ENCODE results near the gene UQCRC2. TPM values are rescaled to one million over a fixed set of nuclear protein-coding genes. Genes with fewer than 3 reads are reported as not detected.
"Not testable (repeated sequence)": the region's sequence is repeated elsewhere in the genome, so short reads cannot be mapped to it uniquely, and the experiment has no call there.

The UQCRC2 gene
- polyA plus RNA-seq, 5 donors, result 222 to 296 (median 272) TPM

DNA sequence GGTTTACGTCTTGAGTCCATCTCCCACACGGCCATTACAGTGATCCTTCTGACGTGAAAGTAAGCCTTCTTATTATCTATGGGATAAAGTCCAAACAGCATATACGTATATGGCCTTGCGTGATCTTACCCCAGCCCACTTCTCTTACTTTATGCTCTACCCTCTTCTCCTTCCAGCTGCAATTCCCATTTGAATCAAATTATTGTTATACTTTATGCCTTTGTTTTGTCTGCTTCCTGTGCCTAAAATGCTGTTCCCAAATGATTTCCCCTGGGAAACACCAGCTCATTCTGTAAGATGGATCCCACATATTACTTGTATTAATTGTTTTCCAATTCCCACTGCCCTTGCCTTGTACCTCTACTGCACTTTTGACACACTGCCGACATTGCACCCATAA, 11.2 kb downstream of the UQCRC2 start:
- DNase-seq, result no peak

DNA sequence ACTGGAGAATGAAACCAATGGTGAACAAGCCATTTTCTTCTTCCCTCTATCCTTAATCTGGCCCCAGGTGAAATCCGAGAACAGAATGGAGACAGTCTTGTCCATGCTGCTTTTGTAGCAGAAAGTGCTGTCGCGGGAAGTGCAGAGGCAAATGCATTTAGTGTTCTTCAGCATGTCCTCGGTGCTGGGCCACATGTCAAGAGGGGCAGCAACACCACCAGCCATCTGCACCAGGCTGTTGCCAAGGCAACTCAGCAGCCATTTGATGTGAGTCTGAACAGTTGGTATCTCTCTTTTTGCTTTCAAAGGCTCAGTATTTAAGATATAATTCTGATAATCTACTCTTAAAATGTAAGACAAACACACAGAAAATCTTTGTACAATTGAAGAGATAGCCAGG, 18.7 kb downstream of the UQCRC2 start:
- DNase-seq, result no peak

DNA sequence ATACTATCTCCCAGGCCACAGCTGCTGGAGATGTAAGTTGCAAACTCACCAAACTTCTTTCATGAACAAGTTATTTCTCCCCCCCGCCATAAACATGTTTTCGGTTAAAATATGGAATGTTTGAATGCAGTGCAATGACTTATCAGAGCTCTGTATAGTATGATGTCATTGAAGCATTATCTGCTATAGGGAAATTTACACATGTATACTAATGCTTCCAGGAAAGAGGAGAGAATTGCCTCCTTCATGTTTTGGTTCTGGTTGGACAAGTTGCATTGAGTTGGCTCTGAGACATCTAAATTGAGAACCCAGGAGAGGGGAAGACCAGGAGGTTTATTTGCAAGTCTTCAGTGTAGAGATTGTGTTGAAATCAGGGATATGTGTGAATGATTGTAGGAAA, 20.8 kb downstream of the UQCRC2 start:
- no peak for DNase-seq

DNA sequence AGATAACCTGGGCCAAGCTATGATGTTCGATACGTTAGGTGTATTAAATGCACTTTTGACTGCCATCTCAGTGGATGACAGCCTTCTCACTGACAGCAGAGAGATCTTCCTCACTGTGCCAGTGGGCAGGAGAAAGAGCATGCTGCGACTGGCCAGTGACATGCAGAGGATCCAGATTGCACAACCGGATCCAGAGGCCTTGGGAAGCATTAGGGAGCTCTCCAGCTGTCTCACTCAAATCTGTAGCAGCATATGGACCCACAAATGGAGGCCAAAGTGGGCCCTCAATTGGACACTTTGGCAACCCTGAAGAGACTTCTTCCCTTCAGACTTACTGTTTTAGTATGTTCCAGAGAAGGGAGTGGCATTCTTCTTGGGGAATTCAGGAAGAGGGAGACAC, 26.9 kb downstream of the UQCRC2 start:
- DNase-seq, result no peak

DNA sequence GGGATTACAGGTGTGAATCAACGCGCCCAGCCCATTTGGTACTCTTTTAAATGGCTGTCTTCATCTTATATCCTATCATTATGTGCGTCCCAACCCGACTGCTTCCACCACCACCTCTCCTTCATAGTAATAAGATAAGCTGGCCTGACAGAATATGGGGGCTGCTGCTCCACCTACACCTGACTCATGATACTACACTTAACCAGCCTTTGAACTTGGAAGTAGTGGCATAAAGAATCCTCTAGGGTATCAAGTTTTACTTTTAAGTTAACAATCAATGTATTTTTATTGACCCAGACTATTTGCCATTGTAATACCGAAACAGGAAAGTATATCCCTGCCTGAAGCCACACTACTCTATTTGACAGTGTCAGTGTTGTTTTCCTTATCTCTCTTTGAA, 28.9 kb downstream of the UQCRC2 start:
- DNase-seq, result no peak

DNA sequence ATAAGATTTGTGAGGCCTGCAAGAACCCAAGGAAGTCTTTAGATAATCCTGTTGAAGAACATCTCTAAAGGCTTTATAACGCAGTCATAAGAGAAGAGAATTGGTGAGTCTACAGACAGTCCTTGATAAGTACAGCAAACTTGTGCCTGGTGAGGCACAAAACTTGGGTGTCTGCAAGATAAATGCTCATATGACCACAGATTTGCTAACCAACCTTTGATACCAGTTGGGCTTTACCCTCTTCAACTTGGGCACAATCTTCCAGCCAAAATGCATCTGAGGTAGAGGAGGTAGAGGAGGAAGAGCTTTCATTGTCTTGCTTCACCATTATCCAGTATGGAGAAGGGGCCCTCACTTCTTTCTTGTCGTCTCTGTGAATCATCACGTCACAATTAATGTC, 30.9 kb downstream of the UQCRC2 start:
- DNase-seq, result no peak

DNA sequence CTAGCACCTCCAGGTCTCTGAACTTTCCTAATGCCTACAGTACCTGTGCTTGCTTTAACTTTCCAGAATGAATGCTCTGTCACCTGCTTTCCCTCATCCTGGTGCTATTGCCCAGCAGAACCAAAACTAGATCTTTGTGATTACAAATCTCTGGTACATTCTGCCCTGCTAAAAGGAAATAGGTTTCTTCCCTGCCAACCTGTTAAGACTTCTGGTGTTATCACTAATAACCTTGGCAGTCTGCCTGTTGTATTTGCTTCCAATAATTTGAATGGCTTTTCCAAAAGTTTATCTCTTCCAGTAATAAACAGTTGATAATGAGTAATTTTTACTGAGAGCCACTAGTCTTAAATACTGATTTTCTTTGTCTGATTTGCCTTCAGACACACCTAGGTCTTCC, 32.4 kb downstream of the UQCRC2 start:
- DNase-seq, result no peak

DNA sequence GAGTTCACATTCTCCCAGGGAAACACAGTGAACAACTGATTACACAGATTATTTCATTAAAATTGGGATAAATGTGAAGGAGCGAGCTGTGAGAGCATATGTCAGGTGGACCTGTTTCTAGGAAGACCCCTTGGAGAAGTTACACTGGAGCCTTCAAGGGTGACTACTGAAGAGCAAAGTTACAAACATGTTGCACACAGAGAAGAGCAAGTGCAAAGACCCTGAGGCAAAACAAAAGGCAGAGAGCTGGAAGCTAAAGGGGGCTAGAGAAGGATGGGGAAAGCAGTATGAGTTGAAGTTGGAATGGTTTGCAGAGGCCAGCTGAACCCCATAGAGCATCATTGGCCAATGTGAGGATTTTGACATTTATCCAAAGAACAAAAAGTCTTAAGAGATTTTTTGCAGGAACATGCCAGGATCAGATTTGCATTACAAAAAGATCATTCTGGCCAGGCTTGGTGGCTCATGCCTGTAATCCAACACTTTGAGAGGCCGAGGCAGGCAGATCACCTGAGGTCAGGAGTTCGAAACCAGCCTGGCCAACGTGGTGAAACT, 33.6 kb downstream of the UQCRC2 start:
- DNase-seq, result no peak

DNA sequence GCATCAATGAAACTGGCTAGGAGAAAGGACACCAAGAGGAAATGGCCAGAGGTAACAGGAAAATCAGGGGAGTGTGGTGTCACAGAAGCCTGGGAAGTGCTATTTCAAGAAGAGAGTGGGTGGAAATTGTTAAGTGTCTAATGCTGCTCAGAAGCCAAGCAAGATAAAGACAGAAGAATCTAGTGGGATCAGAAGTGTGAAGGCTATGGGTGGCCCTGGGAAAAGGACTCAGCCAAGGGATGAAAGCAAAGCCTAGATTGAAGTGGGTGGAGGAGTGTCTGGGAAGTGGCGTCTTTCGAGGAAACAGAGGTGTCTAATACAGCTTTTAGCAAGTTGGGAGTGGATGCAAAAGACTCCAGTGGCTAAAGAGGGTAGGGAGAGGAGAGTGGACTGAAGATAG, 34.3 kb downstream of the UQCRC2 start:
- no peak for DNase-seq

DNA sequence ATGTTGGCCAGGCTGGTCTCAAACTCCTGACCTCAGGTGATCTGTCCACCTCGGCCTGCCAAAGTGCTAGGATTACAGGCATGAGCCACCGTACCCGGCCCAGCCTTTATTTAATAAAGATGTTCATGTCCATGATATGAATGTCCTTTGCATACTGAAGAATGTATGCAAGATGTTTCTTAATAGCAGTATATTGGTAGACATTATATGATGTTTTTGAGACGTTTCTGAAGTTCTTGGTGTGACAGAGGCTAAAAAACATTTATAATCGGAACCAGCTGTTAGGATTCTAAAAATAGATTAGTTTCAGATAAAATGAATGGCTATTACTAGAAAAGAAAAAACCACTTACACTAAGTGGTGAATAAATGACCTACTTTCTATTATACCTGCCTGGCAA, 36.0 kb downstream of the UQCRC2 start:
- DNase-seq, result no peak

DNA sequence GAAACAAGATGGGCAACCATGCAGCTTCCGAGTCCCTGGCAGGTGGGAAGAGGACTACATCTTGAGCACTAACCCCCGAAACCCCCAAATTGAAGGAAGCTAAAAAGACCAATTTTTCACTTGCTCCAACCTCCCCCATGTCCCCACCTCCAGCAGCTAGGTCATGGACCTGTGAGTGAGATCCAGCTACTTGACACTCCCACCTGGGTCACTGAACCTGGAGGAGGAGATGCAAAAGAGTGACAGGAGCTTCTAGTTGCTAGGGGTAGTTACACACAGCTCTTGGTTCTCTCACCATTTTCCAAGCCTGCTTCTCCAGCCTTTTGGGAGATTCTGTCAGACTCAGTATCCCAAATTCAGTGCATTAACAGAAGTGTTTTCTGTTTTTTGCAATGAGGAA, 36.6 kb downstream of the UQCRC2 start:
- DNase-seq, result no peak

DNA sequence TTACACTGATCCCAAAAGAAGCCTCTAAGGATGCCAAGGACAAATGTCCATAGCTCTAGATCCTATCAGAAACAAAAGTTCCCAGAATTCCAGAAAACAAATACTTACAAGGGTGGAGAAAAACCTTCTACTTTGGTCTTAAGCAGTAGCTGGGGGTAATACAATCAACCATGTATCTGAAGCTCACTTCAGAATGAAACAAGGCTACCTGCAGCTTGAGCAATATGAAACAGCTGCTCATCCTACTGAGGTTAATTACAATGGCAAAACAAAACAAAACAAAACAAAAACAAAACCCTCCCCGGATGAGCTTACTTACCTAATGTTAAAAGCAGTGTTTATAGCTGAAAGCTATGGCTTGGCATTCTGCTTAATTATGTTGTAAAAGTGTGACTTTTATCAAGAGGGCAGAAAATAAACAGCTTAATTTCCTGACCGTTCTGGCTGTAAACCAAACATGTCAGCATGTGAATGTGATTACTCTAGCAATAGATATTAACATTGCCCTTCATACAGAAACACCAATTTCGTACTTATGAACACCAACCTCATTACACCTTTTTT, 37.3 kb downstream of the UQCRC2 start:
- DNase-seq, result no peak

DNA sequence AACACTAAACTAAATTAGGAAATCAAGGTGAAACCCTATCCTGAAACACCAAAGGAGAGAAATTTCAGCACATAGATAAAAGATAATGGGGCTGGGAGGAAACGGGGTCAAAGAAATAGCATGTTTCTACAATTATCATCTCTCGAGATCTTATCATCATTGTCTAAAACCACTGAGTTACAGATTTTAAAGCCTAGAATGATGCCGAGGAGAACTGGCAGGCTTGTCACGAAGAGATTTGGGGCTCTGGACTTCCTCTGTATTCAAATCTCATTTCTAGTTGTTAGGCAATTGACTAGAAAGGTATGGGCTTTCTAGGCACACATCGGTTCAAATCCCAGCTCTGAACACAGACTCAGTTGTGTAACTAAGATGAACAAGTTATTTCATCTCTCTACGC, 38.5 kb downstream of the UQCRC2 start:
- no peak for DNase-seq

DNA sequence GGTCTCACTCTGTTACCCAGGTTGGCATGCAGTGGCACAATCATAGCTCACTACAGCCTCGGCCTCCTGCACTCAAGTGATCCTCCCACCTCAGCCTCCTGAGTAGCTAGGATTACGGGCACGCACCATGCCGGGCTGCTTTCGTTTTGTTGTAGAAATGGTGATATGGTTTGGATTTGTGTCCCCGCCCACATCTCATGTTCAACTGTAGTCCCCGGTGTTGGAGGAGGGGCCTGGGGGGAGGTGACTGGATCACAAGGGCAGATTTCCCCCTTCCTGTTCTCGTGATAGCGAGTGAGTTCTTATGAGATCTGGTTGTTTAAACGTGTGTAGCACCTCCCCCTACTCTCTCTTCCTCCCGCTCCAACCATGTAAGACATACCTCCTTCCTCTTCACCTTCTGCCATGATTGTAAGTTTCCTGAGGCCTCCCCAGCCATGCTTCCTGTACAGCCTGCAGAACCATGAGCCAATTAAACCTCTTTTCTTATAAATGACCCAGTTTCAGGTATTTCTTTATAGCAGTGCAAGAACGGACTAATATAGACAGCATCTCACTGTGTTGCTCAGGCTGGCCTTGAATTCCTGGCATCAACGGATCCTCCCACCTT, 41.8 kb downstream of the UQCRC2 start:
- DNase-seq, result no peak

DNA sequence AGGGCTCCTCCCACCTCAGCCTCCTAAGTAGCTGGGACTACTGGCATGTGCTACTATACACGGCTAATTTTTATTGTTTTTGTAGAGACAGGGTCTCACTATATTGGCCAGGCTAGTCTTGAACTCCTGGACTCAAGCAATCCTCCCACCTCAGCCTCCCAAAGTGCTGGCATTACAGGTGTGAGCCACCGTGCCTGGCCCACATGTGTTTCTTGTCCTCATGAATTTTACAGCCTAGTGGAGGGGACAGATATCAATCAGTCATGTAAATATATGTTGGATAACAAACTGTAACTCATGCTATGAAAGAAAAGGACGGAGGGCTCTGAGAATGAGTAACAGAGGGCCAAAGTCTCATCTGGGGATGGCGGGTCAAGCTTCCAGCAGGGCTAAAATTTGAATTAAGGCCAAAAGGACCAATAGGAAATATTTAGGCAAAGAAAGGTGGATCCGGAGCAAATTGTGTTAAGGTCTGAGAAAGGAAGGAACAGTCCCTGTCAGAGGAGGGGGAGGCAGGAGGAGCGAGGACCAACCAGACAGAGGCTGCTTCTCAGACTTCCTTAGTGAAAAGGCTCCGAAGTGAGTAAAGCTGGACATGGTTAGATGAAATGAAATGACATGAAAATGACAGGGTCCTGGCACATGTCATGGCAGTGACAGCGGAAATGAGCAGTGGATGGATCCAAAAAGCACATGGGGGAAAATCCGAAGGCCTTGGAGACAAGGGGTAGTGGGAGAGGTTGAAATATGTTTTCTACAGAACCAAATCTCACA, 43.9 kb downstream of the UQCRC2 start:
- no peak for DNase-seq

DNA sequence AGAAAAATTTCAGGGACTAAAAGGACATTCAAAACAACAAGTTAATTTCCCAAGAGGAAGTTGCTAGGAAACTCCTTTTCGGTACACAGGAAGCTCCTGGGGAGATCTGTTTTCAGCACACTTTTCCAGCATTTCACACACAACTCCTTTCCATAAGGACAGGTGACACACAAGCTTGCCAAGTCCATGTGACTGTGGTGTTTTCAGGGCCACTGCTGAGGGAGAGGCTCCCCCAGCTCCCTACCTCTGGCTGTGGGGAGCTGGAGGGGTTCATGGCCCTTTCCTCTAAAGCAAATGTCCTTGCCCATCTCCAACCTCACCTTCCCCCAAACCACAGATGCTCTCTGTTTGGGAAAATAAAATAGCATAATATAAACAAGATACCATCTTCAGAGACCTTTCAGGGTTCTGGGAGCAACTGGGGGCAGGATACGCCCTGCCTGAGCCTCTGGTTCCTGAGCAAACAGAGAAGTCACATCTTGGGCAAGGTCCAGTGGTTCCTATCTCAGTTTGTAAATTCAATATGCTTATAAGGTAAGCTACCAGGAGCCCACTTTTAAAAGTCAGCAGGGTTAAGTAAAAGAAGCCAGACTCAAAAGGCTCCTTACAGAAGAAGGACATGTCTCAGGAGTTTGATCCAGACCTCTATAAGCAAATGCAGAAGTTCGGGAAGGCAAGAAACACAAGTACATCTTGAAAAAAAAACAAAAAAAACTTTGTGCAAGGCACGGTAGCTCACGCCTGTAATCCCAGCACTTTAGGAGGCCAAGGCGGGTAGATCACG, 44.7 kb downstream of the UQCRC2 start:
- DNase-seq, result no peak

DNA sequence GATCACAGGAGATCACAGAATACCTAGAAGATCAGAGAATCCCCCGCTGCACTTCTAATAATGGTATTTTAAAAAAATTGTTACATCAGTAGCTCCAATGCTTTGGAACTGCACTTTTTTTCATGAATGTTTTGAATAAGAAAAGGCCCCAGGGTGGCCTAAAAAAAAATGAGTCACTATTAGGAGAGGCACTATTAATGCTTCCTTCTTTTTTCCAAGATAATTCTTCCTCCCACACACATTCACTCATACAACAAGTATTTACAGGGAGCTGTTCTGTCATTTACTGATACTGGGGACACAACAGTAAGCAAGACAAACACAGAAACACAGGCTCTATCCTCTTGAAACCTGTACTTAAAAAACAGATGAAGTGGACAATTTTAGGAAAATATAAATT, 48.4 kb downstream of the UQCRC2 start:
- no peak for DNase-seq

DNA sequence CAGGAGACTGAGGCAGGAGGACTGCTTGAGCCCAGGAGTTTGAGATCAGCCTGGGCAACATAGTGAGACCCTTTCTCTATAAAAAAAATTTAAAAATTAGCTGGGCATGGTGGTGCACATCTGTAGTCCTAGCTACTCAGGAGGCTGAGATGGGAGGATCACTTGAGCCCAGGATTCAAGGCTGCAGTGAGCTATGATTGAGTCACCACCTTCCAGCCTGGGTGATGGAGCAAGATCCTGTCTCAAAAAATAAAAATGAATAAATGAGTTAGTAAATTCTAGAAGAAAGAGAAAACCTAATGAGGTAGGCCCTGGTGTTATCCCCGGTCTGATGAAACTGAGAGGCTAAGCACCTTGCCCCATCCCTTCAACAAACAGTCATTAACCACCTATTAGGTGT, 48.9 kb downstream of the UQCRC2 start:
- DNase-seq, result not testable (repeated sequence)

DNA sequence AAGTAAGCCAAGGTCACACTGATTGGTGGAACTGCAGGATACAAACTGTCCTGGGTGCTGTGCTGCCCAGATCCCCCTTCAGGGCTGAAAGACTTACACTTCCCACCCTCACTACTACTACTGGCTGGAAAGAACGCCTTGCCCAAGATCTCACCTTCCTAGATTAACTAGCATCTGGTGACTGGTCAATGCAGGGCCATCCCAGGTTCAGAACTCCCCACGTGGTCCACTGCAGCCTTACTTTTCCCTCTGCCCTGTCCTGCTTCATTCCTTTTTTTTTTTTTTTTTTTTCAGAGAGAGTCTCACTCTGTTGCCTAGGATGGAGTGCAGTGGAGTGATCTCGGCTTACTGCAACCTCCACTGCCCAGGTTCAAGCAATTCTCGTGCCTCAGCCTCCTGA, 50.0 kb downstream of the UQCRC2 start:
- DNase-seq, result no peak

DNA sequence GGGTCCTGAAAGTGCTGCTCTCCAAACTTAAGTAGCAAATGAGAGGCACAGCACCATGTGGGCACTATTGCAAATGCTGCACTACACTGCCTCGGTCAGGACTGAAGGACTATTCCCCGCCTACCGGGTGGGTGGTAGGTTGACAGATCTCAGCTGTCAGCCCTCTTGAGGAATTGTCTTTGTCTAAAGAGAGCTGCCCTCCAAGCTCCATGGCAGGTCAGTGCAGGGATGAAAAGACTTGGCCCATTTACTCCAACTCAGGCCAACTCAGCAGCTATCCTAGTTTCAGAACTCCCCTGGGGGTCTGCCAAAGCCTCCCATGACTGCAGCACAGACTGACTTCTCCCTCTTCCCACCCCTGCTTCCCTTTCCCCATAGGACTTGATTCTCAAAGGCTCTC, 51.2 kb downstream of the UQCRC2 start:
- DNase-seq, result peak in 1 of 2 donors; percentile 34

DNA sequence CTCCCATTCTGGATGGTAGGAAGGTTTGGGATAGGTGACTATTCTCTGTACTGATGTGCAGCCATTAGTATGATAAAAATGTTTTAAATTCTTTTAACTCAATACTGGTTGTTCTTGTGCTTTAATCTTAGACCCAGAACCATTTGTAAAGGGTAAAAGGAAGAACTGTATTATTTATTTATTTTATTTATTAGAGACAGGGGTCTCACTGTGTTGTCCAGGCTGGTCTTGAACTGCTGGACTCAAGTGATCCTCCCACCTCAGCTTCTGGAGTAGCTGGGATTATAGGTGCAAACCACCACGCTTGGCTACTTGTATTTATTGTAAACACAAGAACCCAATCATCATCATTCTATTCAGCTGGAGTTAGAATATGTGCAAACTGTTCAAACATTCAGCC, 52.6 kb downstream of the UQCRC2 start:
- no peak for DNase-seq

DNA sequence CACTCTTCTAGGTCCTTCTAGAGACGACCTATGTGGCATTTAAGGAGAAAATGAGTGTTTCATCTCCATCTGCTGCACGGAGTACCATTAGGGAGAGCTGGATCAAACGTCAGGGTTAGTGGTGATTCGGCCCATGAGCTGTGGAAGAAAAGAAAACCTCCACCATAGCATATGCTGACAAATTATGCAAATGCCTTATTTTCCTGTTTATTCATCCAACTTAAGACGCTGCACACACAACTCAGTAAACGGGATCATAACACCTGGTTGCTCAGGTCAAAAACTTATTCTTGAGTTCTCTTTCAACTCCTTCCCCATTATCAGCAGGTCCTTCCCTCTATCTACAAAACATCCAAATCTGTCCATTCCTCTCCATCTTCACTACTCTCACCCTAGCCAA, 53.5 kb downstream of the UQCRC2 start:
- no peak for DNase-seq

DNA sequence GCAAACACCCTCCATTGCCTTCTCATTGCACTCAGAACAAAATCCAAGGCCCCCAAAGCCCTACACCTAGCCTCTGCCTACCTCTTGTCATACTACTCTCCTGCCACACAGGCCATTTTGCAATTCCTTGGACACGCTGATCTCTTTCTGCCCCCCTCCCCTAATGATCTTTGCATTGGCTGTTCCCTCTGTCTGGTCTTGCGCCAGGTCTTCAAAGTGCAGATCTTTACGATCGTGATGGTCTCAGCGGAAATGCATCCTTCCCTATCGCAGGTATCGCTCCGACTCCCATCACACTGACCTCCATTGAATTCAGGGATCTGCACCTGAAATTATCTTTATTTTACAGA, 54.0 kb downstream of the UQCRC2 start:
- no peak for DNase-seq

All from right lung (tissue), 5 donors.